ENCODE data around the gene NEXMIF.
"Not testable (repeated sequence)": the region's sequence is repeated elsewhere in the genome, so short reads cannot be mapped to it uniquely, and the experiment has no call there.

The NEXMIF gene

DNA sequence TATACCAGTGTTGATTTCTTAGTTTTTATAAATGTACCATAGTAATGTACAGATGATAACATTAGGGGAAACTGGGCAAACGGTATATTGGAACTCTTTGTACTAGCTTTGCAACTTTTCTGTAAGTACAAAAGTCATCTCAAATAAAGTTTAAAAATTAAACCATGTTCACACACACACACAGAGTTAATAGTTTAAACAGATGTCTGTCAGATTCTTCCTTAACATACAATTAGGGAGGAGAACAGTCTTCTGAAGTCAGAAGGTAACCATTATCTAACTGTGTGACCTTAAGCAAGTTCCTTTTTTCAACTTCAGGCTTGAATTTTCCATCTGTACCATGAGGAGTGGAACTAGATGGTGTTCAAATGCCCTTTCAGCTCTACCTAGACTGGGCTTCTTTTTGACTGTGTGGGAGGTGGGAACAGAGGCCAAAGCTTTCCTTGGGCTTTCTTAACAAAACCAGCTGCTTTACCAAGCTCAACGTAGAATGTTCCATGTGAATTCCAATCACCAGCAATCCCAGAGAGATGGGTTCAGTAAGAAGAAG is 127.8 kb downstream of the NEXMIF start:
- no peak for DNase-seq (ENCODE audit: low spot score)

DNA sequence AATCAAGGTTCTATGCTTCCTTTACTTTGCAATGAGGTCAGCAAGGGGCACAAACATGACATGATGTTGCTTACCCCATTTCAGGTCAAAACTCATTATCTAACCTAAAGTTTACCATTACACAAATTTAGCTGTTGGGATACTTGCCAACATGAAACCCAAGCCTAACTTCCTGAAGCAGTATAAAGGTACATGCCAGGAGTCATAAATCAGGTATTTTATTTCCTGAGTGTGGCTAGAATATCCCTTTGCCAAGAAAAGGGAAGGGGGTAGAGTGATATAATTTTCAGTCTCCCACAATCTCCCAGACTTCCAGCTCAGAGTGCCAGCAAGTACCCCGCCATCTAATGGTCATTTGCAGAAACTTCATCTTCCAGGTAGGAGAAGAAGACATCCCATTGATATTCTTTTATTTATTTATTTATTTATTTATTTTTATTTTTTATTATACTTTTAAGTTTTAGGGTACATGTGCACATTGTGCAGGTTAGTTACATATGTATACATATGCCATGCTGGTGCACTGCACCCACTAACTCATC is 136.6 kb downstream of the NEXMIF start:
- no peak for DNase-seq (ENCODE audit: low spot score)

DNA sequence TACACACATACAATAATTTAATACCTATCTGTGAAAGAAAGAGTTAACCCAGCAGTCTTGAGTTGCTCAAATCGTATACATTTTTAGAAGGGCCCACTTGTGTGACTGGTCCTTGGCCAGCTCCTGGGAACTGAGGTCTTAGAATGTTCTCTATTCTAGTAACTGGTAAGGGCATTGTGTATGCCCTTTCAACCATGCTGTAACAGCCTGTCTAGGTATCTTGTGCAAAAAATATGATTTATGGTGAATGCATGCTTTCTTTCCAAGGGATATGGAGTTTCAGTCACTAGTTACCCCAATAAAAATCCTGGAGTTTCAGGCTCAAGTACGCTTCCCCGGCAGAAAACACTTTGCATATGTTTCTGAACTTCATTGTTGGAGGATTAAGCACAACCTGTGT is 140.6 kb downstream of the NEXMIF start:
- DNase-seq (ENCODE audit: low spot score), result no peak

DNA sequence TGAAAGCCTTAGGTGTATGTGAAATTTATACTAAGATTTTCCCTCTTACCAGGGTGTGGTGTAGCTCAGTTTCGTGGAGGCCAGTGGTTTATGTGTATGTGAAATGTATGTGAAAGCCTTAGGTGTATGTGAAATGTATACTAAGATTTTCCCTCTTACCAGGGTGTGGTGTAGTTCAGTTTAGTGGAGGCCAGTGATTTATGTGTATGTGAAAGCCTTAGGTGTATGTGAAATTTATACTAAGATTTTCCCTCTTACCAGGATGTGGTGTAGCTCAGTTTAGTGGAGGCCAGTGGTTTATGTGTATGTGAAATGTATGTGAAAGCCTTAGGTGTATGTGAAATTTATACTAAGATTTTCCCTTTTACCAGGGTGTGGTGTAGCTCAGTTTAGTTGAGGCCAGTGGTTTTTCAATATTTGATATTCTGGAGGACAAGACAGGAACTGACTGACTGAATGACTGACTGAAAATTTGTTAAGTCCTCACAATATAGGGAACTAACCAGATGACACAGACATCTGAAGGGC is 143.7 kb downstream of the NEXMIF start:
- no peak for DNase-seq (ENCODE audit: low spot score)

DNA sequence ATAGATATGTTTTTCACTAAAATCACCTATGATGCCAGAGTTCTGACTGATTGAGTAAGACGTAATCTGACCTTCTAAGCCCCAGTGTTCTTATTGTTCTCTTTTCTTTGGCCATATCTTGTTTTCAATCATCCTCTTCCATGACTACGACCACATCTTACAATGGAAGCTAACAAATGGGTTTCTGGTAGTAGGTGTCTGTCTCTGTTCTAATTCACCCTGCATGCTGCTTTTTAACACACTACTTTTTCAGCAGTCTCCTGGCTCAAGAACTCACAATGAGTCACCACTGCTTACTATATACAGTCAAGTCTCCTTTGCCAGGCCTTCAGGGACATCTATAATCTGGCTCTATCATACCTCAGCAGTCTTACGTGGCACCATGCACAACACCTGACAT is 146.1 kb downstream of the NEXMIF start:
- DNase-seq (ENCODE audit: low spot score), result no peak

DNA sequence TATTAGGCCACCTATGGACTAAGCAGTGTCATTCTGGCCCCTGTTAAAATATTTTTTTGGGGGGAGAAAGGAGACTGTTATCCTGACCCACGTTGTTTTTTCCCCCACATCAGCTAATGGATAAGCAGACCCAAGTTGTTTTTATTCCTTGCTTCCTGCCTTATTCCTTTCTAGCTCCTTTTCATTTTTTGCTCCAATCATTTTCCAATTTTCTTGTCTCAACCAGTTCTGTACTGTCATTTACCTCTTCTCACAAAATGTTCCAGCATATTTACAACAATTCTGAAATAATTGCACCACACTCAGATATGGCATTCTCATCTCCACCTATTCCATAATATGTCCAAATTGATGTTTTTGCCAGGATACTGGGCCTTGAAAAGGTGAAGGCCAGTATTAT is 150.3 kb downstream of the NEXMIF start:
- no peak for DNase-seq (ENCODE audit: low spot score)

DNA sequence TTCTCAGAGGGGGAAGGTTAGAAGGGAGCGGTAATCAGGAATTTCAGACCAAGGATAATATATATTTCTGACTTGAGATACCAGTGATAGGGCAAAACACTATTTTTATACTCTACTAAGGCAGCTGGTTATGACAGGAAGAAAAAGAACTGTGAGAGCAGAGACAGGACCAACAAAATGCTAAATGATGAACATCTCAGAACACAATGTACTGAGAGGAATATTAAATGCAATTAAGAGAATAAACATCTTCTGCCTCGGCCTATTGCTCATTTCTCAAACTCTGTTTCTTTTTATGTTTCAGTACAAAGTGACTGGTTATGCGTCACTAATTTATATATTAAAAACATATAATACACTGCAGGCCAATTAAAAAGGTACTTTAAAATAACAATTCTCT is 188.8 kb downstream of the NEXMIF start:
- no peak for DNase-seq (ENCODE audit: low spot score)

DNA sequence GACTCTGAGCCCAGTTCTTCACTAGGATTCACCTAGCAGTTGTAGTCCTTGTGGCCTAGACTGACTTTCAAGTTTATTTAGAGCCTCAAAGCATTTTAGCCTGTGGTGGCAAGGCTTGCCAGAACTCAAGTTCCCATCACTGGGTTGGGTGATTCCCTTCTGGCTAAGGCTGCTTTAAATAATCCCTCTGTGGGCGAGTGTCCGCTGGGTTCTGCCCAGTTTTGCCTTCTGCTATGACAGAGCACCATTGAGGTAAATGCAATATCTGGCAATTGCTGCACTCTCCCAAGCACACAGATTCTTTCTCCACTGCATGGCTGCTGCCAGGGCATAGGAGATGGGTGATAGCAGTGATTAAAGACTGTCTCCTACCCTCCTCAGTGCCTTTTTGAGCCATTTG is 220.0 kb downstream of the NEXMIF start:
- no peak for DNase-seq (ENCODE audit: low spot score)

DNA sequence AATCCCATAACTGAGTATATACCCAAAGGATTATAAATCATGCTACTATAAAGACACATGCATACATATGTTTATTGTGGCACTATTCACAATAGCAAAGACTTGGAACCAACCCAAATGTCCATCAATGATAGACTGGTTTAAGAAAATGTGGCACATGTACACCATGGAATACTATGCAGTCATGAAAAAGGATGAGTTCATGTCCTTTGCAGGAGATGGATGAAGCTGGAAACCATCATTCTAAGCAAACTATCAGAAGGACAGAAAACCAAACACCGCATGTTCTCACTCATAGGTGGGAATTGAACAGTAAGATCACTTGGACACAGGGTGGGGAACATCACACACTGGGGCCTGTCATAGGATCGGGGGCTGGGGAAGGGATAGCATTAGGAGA is 223.9 kb downstream of the NEXMIF start:
- DNase-seq (ENCODE audit: low spot score), result not testable (repeated sequence)

DNA sequence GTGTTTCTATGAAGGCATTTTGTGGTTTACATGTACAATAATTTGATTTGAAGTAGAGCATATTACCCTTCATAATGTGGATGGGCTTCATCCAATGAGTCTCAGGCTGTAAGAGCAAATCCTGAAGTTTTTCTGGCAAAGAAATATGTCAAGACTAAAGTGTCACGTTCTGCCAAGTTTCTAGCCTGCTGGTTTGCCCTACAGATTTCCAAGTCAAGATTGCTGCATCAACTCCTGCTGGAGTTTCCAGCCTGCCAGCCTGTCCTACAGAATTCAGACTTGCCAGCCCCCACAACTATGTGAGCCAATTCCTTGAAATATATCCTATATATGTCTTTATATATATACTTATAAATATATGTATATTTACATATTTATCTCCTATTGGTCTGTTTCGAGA is 240.8 kb downstream of the NEXMIF start:
- no peak for DNase-seq (ENCODE audit: low spot score)

All from left forelimb (tissue), 1 donor.